Hepatocyte (in vitro differentiated cells): ENCODE data around the gene CAMSAP1. TPM values are rescaled to one million over a fixed set of nuclear protein-coding genes. Genes with fewer than 3 reads are reported as not detected.

Experiments
- DNase-seq: peaks from one replicate; pipeline ENCODE4 v3.0.0-alpha.2; 2016; ENCODE audit warnings: low spot score
- H2AFZ ChIP-seq: fragments of 200-600 bp; sonication (generic); 2 replicates; pipeline ENCODE4 v1.6.0; 2016; ENCODE audit warnings: antibody characterized with exemption, mild to moderate bottlenecking
- H3K27ac ChIP-seq: fragments of 200-600 bp; sonication (generic); 2 replicates; pipeline ENCODE4 v1.5.1; 2016; ENCODE audit warnings: mild to moderate bottlenecking
- H3K27me3 ChIP-seq: fragments of 200-600 bp; sonication (generic); 2 replicates; pipeline ENCODE4 v1.6.1; 2016
- H3K36me3 ChIP-seq: fragments of 200-600 bp; sonication (generic); replicated peaks from 2 replicates; pipeline ENCODE4 v1.5.1; 2016; ENCODE audit warnings: low read depth; ENCODE audit not compliant: insufficient read depth
- H3K4me1 ChIP-seq: fragments of 200-600 bp; sonication (generic); 2 replicates; pipeline ENCODE4 v1.5.1; 2016; ENCODE audit warnings: mild to moderate bottlenecking, moderate library complexity; ENCODE audit not compliant: insufficient read depth
- H3K4me2 ChIP-seq: fragments of 200-600 bp; sonication (generic); 2 replicates; pipeline ENCODE4 v1.6.0; 2016
- H3K4me3 ChIP-seq: fragments of 200-600 bp; sonication (generic); 2 replicates; pipeline ENCODE4 v1.5.1; 2016; ENCODE audit warnings: mild to moderate bottlenecking
- H3K79me2 ChIP-seq: fragments of 200-600 bp; sonication (generic); 2 replicates; pipeline ENCODE4 v1.6.0; 2017; ENCODE audit warnings: mild to moderate bottlenecking
- H3K9me2 ChIP-seq: fragments of 200-600 bp; sonication (generic); replicated peaks from 2 replicates; pipeline ENCODE4 v1.6.0; 2017; ENCODE audit warnings: mild to moderate bottlenecking; ENCODE audit not compliant: insufficient read depth
- H3K9me3 ChIP-seq: fragments of 200-600 bp; sonication (generic); 2 replicates; pipeline ENCODE4 v1.5.1; 2016; ENCODE audit warnings: low read depth, mild to moderate bottlenecking
- H4K20me1 ChIP-seq: fragments of 200-600 bp; sonication (generic); 2 replicates; pipeline ENCODE4 v1.6.0; 2016; ENCODE audit warnings: mild to moderate bottlenecking; ENCODE audit not compliant: insufficient read depth, poor library complexity, severe bottlenecking
- CTCF ChIP-seq: fragments of 200-600 bp; sonication (generic); IDR thresholded peaks from 2 replicates; pipeline ENCODE4 v1.5.1; 2016; ENCODE audit warnings: antibody characterized with exemption, mild to moderate bottlenecking; ENCODE audit not compliant: poor library complexity
- EZH2 ChIP-seq: fragments of 200-600 bp; sonication (generic); IDR thresholded peaks from 2 replicates; pipeline ENCODE4 v1.6.1; 2016; ENCODE audit warnings: antibody characterized with exemption, mild to moderate bottlenecking, borderline replicate concordance
- EZH2phosphoT487 ChIP-seq: fragments of 200-600 bp; sonication (generic); IDR thresholded peaks from one replicate; pipeline ENCODE4 v1.6.1; 2018; ENCODE audit warnings: antibody characterized with exemption, mild to moderate bottlenecking, low read depth, moderate library complexity; ENCODE audit not compliant: unreplicated experiment, severe bottlenecking
- WGBS: methylation state at CpG from one replicate; pipeline ENCODE4 v1.1.6; 2016; ENCODE audit warnings: low lambda C conversion rate; ENCODE audit errors: missing lambda C conversion rate; 5-methylcytosine and 5-hydroxymethylcytosine counted together
- polyA plus RNA-seq: library from polyadenylated mRNA; unstranded; fragments of >200 nt; fragmentation: Nextera tagmentation; extraction: Ambion mirVana; gene quantifications from 2 replicates; pipeline ENCODE4 v1.2.1, GENCODE V29; 2016
- total RNA-seq: library from RNA; depleted of rRNA; stranded (reverse); fragments of >200 nt; gene quantifications from 2 replicates; pipeline ENCODE4 v1.2.3, GENCODE V29; 2014

Gene CAMSAP1
- total and polyA plus RNA-seq, 2 experiments from 2014 or later, result 5.0 to 15.6 TPM

DNA sequence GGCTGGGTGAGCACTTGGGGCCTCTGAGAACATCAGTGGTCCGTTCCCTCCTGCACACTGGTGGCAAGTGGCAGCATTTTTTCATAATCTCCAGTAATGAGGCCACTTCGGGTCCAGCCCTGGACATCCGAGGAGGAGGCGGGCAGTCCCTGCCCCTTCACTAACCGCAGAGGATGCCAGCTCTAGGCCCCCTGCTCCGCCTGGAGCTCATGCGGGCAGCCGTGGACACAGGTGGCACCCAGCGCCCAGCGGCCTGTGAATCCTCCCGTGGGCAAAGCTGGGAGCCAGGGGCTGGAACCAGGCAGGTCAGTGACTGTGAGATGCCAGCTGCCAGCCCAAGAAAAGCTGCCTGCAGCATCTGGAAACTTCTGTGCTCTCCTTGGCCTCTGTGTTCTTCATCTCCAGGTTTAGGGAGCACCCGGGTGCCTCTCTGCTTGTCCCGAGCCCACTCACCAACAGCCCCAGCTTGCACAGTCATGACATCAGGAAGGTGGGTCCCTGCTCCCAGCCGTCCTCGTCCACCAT is 112.9 kb downstream of the CAMSAP1 start:
- no peaks in the 10 kb centered on the region for H3K79me2 ChIP-seq
- H4K20me1 ChIP-seq, result no peaks in the 10 kb centered on the region
- no peaks in the 10 kb centered on the region for H3K36me3 ChIP-seq
- no peak overlapping the region for H3K4me2 ChIP-seq
- H3K9me3 ChIP-seq, result no peaks in the 10 kb centered on the region
- H3K4me1 ChIP-seq, result no peaks in the 10 kb centered on the region
- no peak overlapping the region for H3K27ac ChIP-seq
- no peak overlapping the region for H3K4me3 ChIP-seq
- H3K27me3 ChIP-seq, result no peaks in the 10 kb centered on the region
- DNase-seq, result no peak
- H2AFZ ChIP-seq, result no peak overlapping the region
- TF ChIP-seq EZH2phosphoT487, result no peak
- TF ChIP-seq CTCF, result no peak
- no peak for TF ChIP-seq EZH2
- 88% methylated on average over 15 of the region's 15 CpGs for WGBS
- H3K9me2 ChIP-seq, result no peaks in the 10 kb centered on the region

- Histone ChIP-seq H3K4me2 (no peak overlapping the region), H2AFZ (no peak overlapping the region), H3K9me3 (no peaks in the 10 kb centered on the region), H3K4me3 (no peak overlapping the region), H3K27me3 (no peaks in the 10 kb centered on the region), H3K9me2 (no peaks in the 10 kb centered on the region), H3K4me1 (no peaks in the 10 kb centered on the region), H3K27ac (no peak overlapping the region), H4K20me1 (no peaks in the 10 kb centered on the region), H3K79me2 (no peaks in the 10 kb centered on the region), H3K36me3 (no peaks in the 10 kb centered on the region)
- no peak for DNase-seq
- 79% methylated on average over 7 of the region's 7 CpGs for WGBS
- TF ChIP-seq CTCF, result no peak
- TF ChIP-seq EZH2, result no peak
- no peak for TF ChIP-seq EZH2phosphoT487
These were observed 113.3 kb downstream of the CAMSAP1 start for GRCh38 chr9:135794057-135794335.

DNA sequence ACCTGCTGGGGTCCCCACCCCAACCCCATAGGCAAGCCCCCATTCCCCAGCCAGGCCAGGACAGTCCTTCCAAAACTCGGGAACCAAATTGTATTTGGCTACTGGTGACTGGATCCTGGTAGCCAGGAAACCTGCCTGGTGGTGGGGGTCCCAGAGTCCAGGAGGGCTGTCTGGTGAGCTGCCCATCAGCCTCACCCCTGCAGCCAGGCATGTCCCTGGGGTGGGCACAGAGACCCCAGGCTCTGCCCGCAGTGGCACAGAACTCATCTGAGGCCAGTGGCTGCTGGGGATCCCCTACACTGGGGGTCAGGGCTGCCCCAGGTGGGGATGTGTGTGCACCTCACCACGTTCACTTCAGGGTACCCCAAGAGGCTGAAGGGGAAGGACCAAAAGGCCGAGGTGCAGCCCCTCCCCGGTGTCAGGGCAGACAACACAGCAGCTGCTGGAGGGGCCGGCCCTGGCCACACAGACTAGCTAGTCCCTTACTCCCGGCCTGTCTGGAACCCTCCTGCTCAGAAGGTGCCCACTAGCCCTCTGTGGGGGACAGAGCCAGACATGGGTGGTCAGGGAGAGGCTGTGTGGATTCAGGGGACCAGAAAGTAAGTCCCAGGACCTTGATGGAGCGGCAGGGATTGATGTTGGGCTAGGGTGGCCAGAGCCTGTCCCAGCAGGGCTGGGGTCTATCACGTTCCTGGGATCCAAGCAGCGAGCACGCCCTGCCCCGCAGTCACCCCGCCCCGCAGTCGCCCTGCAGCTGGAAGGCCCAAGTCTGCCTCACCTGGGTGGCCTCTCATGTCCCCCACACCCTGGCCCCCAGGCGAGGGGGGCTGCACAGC is 113.9 kb downstream of the CAMSAP1 start:
- Histone ChIP-seq H3K4me1 (no peaks in the 10 kb centered on the region), H3K4me2 (no peak overlapping the region), H3K9me2 (no peaks in the 10 kb centered on the region), H3K27me3 (no peaks in the 10 kb centered on the region), H3K79me2 (no peaks in the 10 kb centered on the region), H4K20me1 (no peaks in the 10 kb centered on the region), H3K27ac (no peak overlapping the region), H3K4me3 (no peak overlapping the region), H2AFZ (no peak overlapping the region), H3K36me3 (no peaks in the 10 kb centered on the region), H3K9me3 (no peaks in the 10 kb centered on the region)
- WGBS, result 85% methylated on average over 16 of the region's 16 CpGs
- DNase-seq, result no peak
- TF ChIP-seq EZH2 (no peak), EZH2phosphoT487 (no peak), CTCF (no peak)
